Lower leg skin (tissue), 4 donors: ENCODE results near the gene PDZD7. TPM values are rescaled to one million over a fixed set of nuclear protein-coding genes. Genes with fewer than 3 reads are reported as not detected.

Experiments
- DNase-seq, 2 donors: peaks; one replicate each; pipeline ENCODE4 v3.0.0-alpha.2; 2019; ENCODE audit warnings: low spot score in 2 of 2
- H3K4me3 ChIP-seq: fragments of 200-600 bp; sonication (generic); 2 replicates; pipeline ENCODE4 v1.5.1; 2017; ENCODE audit warnings: mild to moderate bottlenecking, low read depth; ENCODE audit not compliant: poor library complexity, severe bottlenecking
- CTCF ChIP-seq, 3 donors: fragments of 450-650 bp; IDR thresholded peaks; one replicate each; pipeline ENCODE4 v1.5.1; 2016; ENCODE audit warnings: antibody characterized with exemption in 3 of 3, mild to moderate bottlenecking in 3 of 3, moderate library complexity in 2 of 3
- POLR2A ChIP-seq, 2 donors: fragments of 450-650 bp; IDR thresholded peaks; one replicate each; pipeline ENCODE4 v1.6.1; 2016 to 2017; ENCODE audit warnings: antibody characterized with exemption in 2 of 2, mild to moderate bottlenecking in 1 of 2, moderate library complexity in 1 of 2
- WGBS, 2 donors: methylation state at CpG; one replicate each; pipeline ENCODE4 v1.1.5; 2018; 5-methylcytosine and 5-hydroxymethylcytosine counted together
- intact Hi-C: fragments of 100-400 bp; cut with DNase I; formaldehyde crosslinking; loops from one replicate; pipeline ENCODE4 v1.15.0; 2023; ENCODE audit warnings: low total_unique reads
- total RNA-seq, 4 donors: library from RNA; depleted of rRNA; stranded (reverse); fragments of >200 nt; gene quantifications; one replicate each; pipeline ENCODE4 v1.1.0, GENCODE V29; 2016

Gene PDZD7
- 1 to 10 TPM; 1.5 to 9.0 (median 3.5) TPM for total RNA-seq

DNA sequence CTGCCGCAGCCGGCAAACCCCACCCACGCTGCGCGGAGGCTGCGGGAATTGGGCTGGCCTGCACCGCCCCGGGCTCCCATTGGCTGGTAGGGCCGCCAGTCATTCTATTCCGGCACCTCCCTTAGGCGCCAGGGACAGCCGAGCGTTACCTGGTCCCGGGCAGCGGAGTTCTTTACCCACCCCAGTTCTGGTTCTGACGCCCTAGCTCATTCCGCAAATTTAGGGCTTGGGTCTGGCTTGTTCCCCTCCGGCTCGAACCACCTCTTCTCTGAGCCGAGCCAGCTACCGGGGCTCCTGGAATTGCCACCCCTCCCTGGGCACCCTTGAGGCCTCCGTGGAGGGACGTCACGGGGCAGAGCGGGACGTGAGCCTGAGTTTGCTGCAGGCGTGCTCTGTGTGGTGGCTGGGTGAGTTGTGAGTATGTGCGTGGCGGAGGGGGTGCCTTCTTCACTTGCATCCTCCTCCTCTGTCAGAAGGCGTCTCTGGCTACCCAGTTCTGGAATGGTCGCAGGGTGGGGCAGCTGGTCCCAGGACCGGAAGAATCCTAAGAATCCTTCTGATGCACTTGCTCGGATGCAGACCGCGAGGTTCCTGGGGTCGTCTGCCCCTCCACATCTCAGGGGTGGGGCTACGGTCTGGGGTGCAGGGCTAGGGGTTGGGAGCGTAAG, at the start of gene PDZD7, which contains the start of gene SFXN3:
PDZD7 (minus strand) TSS at position 2 of the 668 bp plus-strand sequence. CDS start 910 bp downstream, outside the sequence.
SFXN3 (plus strand) TSS at position 107 of the 668 bp plus-strand sequence. CDS start 3,461 bp downstream, outside the sequence.
- TF ChIP-seq POLR2A (IDR thresholded peaks at IDR 0.05) (no peak), CTCF (IDR thresholded peaks at IDR 0.05) (no peak)
- peak within 1 kb of the TSS; percentile 81 for H3K4me3 ChIP-seq
- WGBS, 2 donors = 0 to 1% methylated on average over 31 to 38 of the region's 38 CpGs
- DNase-seq = peak; percentile 94 to 99
- intact Hi-C loops = no loop called here

- 41 to 50% methylated on average over 1 of the region's 1 CpG for WGBS, 2 donors
- no peak overlapping the region for H3K4me3 ChIP-seq
- intact Hi-C loops = no loop called here
- no peak for DNase-seq
- TF ChIP-seq POLR2A (IDR thresholded peaks at IDR 0.05) (no peak), CTCF (IDR thresholded peaks at IDR 0.05) (no peak)
These were observed 48.9 kb upstream of the PDZD7 start for GRCh38 chr10:101079874-101080273.

GRCh38 chr10:101076630-101077029, 45.7 kb upstream of the PDZD7 start:
- DNase-seq = no peak
- TF ChIP-seq CTCF (IDR thresholded peaks at IDR 0.05) = no peak
- no peak for TF ChIP-seq POLR2A (IDR thresholded peaks at IDR 0.05)
- WGBS, 2 donors = 74% methylated on average over 5 of the region's 5 CpGs
- H3K4me3 ChIP-seq = no peak overlapping the region
- intact Hi-C loops = no loop called here

- TF ChIP-seq POLR2A (IDR thresholded peaks at IDR 0.05) (no peak), CTCF (IDR thresholded peaks at IDR 0.05) (no peak)
- 8 to 12% methylated on average over 4 of the region's 4 CpGs for WGBS, 2 donors
- DNase-seq = no peak
- no peak overlapping the region for H3K4me3 ChIP-seq
- intact Hi-C loops = no loop called here
These were observed 44.8 kb upstream of the PDZD7 start for GRCh38 chr10:101075775-101076174.

GRCh38 chr10:101073631-101074030, 42.7 kb upstream of the PDZD7 start:
- TF ChIP-seq POLR2A (IDR thresholded peaks at IDR 0.05) (no peak), CTCF (IDR thresholded peaks at IDR 0.05) (no peak)
- H3K4me3 ChIP-seq = no peak overlapping the region
- intact Hi-C loops = no loop called here
- DNase-seq = no peak
- 13 to 18% methylated on average over 13 of the region's 13 CpGs for WGBS, 2 donors

DNA sequence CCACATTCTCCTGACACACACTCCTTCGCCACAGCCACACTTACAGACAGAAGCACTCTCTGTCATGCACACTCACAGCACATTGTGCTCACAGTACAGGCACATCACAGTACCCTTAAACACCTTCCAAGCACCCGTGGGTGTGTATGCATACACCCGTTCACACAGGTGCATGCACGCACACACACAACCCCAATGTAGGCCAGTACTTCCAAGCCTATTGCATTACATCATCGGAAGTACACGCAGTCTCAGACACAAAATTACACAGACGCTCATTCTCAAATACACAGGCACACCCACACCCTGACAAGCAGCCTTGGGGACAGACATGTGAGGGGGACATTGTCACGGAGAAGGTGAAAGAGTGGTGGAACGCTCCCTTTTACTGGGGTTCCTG, 42.0 kb upstream of the PDZD7 start:
- WGBS, 2 donors = 56 to 65% methylated on average over 9 of the region's 9 CpGs
- H3K4me3 ChIP-seq = no peak overlapping the region
- intact Hi-C loops = no loop called here
- no peak for DNase-seq
- TF ChIP-seq POLR2A (IDR thresholded peaks at IDR 0.05) (no peak), CTCF (IDR thresholded peaks at IDR 0.05) (no peak)
